NCI-H1694 treated with DMSO at 0.1 percent for 48 hours (cell line): ENCODE results near the gene PSMA7.
"Not testable (repeated sequence)": the region's sequence is repeated elsewhere in the genome, so short reads cannot be mapped to it uniquely, and the experiment has no call there.

ENCODE experiments used
- DNase-seq: peaks from one replicate; lab custom pipeline; 2025; lab: John Stamatoyannopoulos, UW

The PSMA7 gene

DNA sequence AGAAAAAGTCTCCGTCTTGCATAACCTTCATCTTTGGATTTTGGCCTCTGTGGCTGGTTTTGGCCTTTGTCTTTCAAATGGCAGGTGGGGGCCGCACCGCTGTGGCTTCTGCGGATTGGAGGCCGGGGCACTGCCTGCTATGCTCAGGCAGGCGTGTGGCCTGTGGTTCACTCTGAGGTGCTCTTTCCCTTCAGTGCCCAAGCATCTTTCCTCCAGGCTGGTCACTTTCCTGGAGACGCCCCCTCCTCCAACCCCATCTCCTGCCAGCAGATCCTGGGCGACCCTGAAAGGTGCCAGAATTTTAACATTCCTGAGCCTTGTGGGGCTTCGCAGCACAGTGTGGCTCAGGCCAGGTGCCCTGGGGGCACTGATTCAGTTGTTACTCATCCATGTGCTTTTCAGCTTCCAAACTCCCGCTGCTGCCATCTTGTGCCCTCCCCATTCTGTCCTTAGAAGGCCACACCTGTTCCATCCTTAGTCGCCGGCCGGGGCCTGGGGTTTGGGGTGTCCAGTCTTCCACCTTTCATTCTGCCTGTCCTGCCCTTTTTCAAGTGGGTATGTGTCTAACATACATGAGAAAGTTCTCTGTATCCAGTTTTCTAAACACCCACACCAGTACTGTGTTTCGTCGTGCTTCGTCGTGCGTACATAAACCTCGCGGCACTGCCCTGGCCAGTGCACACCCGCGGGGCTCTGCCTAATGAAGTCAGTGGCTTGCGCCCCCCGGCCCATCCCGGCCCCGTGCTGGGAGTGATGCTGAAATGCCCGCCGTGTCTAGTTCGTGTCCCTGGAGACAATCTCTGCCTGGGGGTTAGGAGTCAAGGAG is 12.4 kb upstream of the PSMA7 start:
- no peak for DNase-seq

DNA sequence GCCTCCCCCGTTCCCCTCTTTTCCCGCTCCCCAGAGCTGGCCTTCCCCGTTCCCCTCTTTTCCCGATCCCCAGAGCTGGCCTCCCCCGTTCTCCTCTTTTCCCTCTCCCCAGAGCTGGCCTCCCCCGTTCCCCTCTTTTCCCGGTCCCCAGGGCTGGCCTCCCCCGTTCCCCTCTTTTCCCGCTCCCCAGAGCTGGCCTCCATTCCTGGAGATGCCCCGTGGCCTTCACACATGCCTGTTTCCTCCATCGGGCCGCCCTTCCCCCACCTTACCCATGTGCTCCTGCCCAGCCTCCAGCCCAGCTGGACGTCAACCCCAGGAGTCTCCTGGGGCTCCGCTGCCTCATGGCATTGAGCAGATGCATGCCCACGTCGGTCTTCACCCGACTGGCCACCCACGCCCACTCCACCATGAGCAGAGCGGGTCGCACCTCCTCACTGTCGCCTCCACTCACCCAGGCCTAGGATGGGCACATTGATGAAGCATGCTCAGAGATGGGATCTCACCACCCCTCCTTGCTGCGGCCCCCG is 8.7 kb upstream of the PSMA7 start:
- no peak for DNase-seq

DNA sequence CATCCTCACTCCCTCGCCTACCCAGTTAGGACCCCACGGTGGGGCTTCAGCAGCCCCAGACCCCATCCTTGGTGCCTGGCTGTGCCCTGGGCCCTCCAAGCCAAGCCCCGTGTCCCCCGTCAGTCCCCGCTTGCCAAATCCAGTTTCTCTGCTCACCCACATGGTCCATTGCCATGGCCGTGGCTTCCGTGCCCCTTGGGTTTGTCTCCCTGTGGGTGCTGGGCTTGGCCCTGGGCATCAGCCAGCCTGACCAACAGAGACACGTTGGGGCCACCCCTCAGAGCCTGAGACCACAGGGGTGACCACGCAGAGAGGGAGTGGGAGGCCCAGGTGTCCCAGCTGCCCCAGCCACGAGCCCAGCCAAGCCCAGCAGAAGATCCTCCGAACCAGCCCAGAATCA is 8.0 kb upstream of the PSMA7 start:
- no peak for DNase-seq

DNA sequence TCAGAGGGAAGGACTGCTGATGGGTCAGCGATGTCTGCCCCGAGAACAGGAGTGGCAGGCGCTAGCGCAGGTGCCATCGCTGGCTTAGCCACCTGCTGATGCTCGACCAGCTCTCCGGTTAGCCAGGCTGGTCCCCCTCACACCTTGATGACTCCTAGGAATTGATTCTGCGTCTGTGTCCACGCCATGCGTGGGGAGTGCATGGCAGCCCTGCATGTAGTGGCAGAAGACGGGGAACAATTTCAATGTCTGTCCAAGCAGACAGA is 7.0 kb upstream of the PSMA7 start:
- no peak for DNase-seq

DNA sequence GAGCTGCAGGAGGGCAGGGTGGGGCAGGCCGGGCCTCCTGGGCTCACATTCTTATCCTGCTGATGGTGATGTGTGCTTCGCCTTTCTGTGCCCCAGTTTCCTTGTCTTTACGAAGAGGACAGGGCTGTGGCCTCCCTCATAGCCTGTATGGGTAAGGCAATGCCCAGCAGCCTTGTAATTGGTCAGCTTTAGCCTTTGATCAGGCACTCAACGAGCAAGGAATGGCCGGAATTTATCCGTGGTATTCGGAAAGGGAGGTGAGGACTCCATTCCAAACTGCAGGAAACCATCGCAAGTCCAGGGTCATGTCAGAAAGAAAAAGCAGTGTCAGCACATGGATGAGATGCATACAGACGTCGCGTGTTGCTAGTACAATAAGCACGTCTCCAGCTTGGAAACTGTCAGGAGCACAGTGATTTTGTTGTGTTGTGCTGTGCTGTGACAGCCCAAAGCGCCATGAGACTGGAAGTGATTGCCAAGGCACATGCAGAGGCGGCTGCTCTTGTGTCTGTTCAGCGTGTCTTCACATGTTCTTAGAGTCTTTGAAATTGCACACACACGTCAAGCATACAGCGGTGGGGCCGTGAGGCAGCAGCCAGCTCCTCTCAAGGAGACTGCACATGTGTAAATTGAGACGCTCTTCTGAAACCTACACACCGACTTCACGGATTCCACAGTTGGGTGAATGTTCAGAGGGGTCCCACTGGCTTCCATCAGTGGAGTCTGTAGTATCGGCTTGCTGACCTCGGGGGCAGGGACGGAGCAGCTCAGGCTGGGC is 6.5 kb upstream of the PSMA7 start:
- no peak for DNase-seq

DNA sequence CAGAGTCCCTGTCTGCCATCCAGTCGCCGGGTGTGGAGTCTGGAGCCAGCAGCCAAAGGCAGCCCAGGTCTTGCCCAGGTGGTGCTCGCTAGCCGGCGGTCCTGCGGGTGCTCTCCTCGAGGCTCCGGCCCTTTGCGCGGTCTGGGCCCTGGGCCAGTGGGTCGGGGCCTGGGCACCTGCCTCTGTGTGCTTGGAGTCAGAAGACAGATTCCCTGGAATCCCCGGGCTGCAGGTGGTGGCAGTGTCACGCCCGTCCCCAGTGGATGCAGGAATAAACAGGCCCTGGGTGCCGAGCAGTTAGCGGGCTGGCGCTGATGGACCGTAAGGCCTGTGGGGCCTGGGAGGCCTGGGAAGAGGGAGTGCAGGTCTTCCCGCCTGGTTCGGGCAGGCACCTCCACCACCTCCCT is 5.7 kb upstream of the PSMA7 start:
- DNase-seq = no peak

DNA sequence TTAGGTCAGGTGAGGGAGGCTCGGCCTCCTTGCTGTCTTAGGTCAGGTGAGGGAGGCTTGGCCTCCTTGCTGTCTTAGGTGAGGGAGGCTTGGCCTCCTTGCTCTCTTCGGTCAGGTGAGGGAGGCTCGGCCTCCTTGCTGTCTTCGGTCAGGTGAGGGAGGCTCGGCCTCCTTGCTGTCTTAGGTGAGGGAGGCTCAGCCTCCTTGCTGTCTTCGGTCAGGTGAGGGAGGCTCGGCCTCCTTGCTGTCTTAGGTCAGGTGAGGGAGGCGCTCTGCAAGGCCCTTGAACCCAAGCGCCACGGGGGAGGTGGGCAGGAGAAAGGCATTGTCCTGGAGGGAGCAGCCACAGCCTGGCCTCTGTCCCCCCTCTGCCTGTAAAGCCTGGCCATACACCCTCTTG is 5.2 kb upstream of the PSMA7 start:
- not testable (repeated sequence) for DNase-seq

DNA sequence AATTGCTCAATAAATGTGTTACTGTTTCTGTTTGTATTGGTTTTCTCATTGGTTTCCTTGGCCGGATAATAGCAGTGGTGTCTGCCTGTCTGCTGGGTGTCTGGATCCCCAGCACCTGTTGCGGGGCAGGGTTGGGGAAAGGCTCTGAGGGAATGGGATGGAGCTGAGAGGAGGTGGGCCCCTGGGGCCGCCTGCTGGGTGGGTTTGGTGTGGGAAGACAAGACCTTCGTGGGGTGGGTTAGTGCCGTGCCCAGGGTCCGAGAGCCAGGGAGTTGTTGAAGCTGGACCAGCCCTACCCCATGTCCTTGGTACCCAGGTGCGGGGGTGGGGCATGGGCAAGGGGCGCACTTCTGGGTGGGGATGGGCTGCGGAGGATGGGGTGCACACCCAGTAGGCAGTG is 4.3 kb upstream of the PSMA7 start:
- no peak for DNase-seq

DNA sequence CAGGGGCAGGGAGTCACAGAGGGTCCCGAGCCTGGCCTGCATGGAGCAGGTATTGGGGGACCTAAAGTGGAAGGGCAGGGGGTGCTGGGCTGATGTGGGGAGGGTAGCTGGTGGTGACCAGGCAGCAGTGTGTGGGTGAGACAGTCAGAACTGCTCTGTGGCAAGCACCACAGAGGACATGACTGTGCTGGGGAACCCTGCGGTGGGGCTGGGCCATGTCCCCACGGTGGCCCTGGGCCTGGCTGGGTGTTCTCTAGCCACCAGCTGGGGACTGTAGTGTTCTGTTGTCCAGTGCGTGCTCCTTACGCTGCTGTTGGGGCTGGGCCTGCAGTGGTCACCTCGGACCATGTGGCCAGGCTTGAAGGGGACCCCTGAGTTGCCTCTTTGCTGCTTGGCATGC is 3.9 kb upstream of the PSMA7 start:
- no peak for DNase-seq

DNA sequence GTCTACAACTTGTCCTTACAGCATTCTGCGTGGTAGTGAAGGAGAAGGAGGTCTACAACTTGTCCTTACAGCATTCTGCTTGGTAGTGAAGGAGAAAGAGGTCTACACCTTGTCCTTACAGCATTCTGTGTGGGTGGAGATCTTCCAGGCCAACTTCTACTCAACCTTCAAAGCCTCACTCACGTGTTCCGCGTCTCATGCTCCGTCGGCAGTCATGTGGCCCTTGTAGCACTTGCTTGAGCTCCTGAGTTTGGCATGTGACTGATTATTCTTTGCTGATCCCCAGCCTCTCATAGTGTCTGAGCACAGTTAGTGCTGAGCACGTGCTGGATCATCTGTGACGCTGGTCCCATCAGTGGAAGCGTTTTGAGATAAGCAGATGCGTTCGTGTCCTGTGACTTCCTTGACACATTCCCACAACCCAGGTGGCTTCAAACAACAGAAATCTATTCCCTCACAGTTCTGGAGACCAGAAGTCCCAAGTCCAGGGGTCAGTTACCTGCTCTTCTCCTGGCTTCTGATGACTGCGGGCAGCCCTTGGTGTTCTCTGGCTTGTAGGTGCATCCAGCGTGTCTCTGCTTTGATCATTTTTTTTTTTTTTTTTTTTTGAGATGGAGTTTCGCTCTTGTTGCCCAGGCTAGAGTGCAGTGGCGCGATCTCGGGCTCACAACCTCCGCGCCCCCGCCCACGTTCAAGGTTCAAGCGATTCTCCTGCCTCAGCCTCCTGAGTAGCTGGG is 3.0 kb upstream of the PSMA7 start:
- no peak for DNase-seq

DNA sequence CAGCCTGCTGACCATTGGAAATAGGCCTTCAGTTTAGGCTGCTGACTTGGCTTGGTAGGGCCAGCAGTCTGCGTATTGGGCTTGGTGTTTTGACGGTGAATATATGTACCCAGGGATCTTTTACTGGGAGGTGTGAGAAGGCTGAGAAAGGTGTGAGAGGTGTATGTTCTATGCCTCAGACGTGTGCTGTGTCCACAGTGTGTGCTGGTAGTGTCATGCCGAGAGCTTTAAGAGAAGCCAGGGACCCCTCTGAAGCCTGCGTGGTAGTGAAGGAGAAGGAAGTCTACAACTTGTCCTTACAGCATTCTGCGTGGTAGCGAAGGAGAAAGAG is 2.5 kb upstream of the PSMA7 start:
- no peak for DNase-seq

DNA sequence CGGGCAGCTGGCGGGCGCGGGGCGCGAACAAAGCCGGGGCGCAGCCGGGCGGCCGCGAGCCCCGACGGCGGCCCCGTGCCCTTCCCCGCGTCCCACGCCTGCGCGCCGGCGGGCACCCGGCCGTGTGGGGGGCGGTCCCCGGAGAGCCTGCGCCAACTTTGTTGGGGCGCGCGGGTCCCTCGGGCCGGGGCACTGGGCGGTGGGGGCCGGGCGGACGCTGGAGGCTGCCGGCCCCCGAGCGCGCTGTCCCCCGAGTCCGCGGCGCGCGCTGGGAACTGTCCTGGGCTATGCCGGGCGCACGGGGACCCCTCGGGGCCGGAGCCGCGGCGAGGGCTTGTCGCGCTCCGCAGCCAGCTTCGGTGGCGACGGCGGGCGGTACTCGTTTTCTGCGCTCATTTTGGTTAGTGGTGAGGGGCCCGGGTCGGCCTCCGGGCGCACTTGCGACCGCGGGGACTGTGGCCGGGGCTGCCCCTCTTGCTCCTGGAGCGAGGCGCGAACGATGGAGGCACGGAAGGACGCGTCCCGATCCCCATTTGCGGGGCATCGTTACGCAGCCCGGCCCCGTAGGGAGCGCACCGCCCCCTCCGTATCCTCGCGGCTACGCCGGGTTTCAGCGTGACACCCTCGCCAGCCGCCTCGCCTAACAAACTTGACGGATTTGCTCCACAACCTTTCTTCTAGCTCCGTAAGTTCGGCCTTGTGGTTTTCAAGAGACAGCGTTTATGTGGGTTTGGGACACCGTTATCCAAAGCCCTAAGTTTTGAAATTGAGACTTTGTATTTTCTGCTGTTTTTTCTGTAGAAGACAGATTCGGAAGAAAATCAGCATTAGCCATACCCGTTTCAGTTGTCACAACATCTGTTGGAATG is 997 bp upstream of the PSMA7 start:
- DNase-seq = no peak

DNA sequence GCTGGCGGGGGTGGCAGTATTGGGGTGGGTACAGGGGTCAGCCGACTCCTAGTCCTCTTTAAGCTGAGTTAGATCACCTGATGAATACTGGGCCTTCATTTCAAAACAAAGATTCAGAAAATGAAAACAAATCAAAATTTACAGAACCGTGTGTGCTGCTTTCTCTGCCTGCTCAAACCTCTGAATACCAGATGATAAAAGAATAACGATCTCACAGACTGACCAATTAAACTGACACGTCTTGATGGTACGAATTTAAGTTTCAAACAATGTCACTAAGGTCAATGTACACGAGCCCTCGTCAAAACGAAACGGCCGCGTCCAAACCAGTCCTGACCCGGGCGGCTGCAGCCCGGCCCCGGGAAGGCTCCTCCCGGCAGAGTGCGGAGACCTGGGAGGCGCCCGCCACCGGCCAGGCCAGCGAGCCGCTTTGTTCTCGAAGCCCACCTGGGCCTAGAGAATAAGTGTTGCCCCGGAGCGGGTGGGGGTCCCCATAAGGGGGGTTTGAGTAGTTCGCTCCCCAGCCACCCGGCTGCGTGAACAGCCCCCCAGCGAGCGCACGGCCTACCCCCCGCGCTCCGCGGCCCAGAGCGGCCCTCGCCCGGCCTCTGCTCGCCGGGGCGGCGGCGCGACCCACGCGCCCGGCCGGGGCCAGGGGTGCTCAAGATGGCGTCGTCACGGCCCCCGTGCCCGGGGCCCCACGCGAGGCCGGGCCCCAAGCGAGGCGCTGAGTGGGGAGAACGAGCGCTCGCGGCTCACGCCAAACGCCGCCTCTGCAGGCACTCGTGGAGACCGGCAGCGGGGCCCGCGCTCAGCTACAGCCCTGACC is 728 bp downstream of the PSMA7 start:
- no peak for DNase-seq

DNA sequence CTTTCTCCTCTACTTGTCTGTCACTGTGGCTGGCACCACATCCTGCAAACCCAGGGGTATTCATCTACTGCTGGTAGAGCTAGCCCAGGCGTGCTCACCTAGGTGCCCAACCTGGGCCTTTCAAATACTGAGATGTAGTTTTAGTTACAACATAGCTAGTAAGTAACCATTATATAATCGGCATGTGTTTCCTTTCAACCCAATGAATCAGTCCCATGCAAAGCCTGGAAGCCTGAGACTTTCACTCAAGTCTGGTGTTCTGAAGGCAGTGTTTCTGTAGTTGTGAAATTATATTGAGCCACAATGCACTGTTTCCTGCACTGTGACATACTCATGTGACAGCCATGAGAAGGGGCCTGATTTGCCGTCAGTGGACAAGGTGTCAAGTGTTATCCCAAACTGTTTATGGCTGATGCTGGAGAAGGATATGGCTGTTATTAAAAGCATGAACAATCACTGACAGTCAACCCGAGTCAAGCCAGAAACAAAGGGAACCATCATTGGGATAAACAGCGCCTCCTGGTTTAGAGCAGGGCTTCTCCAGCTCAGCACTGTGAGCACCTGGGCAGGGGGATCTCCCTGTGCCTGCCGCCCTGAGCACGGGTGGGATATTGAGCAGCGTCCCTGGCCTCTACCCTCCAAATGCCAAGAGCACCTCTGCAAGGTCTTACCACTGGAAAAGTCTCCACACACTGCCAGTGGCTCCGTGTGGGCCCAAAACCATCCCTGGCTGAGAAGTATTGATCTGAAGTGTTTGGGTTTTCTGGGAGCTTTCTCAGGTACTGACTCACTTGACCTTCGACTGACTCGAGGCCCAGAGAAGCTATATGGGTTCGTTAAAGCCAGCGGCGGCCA is 1.6 kb downstream of the PSMA7 start:
- DNase-seq = peak; percentile 17

DNA sequence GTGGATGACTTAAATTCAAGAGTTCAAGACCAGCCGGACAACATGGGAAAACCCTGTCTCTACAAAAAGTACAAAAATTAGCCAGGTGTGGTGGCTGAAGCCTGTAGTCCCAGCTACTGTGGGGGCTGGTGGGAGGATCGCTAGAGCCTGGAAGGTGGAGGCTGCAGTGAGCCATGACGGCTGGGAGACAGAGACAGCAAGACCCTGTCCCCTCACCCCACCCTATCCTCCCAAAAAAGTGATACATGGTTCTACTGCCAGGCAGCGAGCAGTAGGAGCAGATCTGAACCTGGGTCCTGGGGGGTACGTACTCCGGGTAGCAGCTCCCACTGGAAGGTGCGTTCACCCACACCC is 2.2 kb downstream of the PSMA7 start:
- no peak for DNase-seq

DNA sequence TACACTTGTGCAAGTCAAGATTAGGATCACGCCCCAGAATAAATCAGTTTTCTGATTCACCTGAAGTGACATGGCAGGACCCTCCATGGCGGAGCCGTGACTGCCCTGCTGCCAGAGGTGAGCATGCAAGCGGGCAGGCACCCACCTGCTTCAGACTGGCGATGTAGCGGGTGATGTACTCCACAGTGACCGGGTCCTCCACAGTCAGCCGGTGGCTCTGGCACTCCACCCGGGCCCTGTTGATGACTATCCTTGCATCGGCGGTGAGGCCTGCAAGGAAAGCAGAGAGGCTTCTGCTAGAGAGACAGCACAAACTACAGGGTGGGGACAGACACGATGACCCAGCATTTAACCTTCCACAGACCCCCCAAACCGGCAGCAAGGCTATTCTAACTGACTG is 3.6 kb downstream of the PSMA7 start:
- DNase-seq = no peak

DNA sequence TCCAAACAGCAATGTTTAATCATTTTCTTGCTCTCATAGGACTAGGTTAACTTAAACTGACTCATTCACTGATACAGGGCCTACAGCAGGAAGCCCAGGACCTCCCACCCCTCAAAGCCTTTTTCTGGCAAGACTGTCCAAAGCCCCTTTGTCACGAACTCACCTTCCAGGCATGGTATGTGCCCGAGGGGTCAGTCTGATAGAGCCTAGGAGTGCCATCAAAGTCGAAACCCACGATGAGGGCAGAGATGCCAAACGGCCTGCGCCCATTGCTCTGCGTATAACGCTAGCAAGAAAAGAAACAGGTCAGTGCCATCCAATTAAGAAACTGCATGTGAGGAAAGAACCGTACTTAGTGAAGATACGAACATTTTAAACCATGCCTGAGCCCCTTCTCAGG is 4.3 kb downstream of the PSMA7 start:
- DNase-seq = no peak

DNA sequence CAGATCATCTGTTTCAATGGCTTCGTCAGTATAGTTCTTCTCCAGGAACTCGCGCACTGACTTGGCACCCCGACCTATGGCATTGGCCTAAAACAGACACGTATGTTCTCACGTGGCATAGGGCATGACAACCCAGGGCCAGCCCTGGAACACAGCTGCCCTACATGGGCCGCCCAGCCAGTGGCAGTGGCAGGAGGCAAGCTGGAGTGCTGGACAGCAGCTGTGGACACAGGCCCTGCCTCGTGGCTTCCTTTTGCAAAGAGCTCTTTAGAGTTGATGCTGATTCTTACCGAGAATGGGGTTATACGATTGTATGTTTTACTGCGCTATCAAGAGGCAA is 5.0 kb downstream of the PSMA7 start:
- DNase-seq = no peak

DNA sequence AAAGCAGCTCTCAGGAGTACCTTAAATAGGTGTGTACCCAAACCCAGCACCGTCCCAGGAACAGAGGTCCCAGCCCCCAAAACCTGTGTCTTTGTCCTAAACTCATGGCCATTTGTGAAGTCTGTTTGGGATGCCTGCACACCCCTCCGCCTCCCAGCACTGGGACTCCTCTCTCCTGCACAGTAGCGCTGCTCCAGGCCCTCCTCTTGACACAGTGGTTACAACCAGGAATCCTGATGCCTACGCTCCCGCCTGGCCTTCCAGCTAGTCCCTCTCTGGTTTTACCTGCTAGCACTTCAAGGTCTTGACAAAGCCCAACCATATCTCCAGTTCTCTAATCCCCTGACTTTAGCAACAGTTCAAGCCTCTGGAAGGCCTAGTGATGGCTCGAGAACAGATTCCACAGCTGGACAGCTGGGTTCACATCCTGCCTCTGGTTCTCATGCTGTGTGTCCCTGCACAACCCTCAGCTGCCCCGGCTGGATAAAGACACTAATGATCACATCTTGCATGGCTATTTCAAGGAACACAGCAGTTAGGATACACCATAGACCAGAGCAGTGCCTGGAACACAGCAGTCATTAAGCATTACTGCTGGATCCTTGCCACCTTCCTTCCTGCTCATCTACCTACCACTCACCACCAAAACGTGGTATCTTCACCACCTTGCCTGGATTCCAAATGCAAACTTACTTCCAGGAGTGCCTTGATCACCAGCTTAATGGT is 5.6 kb downstream of the PSMA7 start:
- DNase-seq = no peak

DNA sequence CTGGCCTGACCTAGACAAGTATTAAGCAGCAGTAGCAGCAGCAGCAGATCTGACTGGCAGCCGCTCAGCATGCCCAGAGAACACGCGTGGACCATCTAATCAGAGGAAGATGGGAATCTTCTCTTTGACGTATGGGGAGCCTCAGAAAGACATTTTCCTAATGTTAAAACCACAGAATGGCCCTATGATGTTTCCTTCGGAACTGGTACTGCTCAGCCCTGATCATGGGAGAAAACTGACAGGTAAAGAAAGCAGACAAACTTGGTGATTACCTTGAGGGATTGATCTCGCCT is 6.2 kb downstream of the PSMA7 start:
- DNase-seq = no peak
